H1 (cell line): ENCODE results near the gene CEP68. TPM values are rescaled to one million over a fixed set of nuclear protein-coding genes. Genes with fewer than 3 reads are reported as not detected.

Experiments used
- CHD7 ChIP-seq: fragments of 300-600 bp; sonication (generic); IDR thresholded peaks from 2 replicates; pipeline ENCODE4 v1.7.1; 2012; ENCODE audit warnings: low read length, moderate library complexity, mild to moderate bottlenecking, inconsistent platforms; ENCODE audit not compliant: insufficient replicate concordance
- polyA plus RNA-seq, 7 experiments: library from polyadenylated mRNA; depleted of rRNA in 3 of 7; stranded (reverse) in 5 of 7; unstranded in 2 of 7; fragments of >200 nt in 5 of 7; fragments of 200-250 nt in 2 of 7; gene quantifications; 1 replicate in 5 of 7; 2 replicates in 1 of 7; 4 replicates in 1 of 7; pipeline versions ENCODE4 v1.2.1 to v1.2.3, GENCODE V29; 2011 to 2013; ENCODE audit warnings: missing spikeins in 2 of 7, mixed read lengths in 2 of 7
- total RNA-seq: library from RNA; stranded (reverse); fragmentation: NEBNext Ultra II Directional; extraction: Animal tissue kit (Norgen Biotek cat#: 25700); gene quantifications from 2 replicates; pipeline ENCODE4 v1.2.1, GENCODE V29; 2021

Gene CEP68
- total and polyA plus RNA-seq, 2 of the 8 experiments (the other 6 are each of a cell fraction or from before 2014, with no cell fraction given) = 23.2 to 24.7 TPM

GRCh38 chr2:65067806-65068553 lies 11.8 kb downstream of the CEP68 start (continued):
- no peak for TF ChIP-seq CHD7
- TF ChIP-seq, all 59 proteins: peak for 1
